ENCODE results near the gene CTBP1. TPM values are rescaled to one million over a fixed set of nuclear protein-coding genes. Genes with fewer than 3 reads are reported as not detected.

CTBP1 gene
- total RNA-seq, 1 experiment from 2014 or later = 223 TPM

- Histone ChIP-seq H3K27me3 (ENCODE audit: low read length) (peaks cover 6% of the 10 kb centered on the region), H3K27ac (ENCODE audit: low read length) (no peak overlapping the region), H3K9ac (ENCODE audit: low read length) (0 out of 2 replicates have a peak overlapping the region, but pooled peaks have one; percentile 84), H3K36me3 (ENCODE audit: low read depth, low read length) (no peaks in the 10 kb centered on the region), H4K20me1 (ENCODE audit: low read length) (no peaks in the 10 kb centered on the region), H3K9me3 (ENCODE audit: low read length) (no peaks in the 10 kb centered on the region), H3K4me2 (ENCODE audit: low read length) (peak overlapping the region; percentile 98), H3K4me1 (ENCODE audit: insufficient read depth, low read length) (no peaks in the 10 kb centered on the region), H2AFZ (ENCODE audit: low read length) (peak overlapping the region; percentile 96; the same call in 1 of the 2 replicates), H3K4me3 (ENCODE audit: low read length) (peak overlapping the region; percentile 77; the same call in 1 of the 2 replicates), H3K9me2 (replicated peaks; ENCODE audit: low read length) (no peaks in the 10 kb centered on the region), H3K79me2 (ENCODE audit: low read length) (no peaks in the 10 kb centered on the region), H3F3A (ENCODE audit: low read length, unreplicated experiment) (no peaks in the 10 kb centered on the region)
- intact Hi-C loops (cut with micrococcal nuclease) = no loop called here
- POLR2A ChIA-PET (ENCODE audit: unreplicated experiment) = no interaction called here
- DNase-seq (no peak), ATAC-seq (no peak)
- BruUV-seq (replicated peaks) = no TSS peak
- TF ChIP-seq, protein P1, sequence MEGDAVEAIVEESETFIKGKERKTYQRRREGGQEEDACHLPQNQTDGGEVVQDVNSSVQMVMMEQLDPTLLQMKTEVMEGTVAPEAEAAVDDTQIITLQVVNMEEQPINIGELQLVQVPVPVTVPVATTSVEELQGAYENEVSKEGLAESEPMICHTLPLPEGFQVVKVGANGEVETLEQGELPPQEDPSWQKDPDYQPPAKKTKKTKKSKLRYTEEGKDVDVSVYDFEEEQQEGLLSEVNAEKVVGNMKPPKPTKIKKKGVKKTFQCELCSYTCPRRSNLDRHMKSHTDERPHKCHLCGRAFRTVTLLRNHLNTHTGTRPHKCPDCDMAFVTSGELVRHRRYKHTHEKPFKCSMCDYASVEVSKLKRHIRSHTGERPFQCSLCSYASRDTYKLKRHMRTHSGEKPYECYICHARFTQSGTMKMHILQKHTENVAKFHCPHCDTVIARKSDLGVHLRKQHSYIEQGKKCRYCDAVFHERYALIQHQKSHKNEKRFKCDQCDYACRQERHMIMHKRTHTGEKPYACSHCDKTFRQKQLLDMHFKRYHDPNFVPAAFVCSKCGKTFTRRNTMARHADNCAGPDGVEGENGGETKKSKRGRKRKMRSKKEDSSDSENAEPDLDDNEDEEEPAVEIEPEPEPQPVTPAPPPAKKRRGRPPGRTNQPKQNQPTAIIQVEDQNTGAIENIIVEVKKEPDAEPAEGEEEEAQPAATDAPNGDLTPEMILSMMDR (conservative IDR thresholded peaks at IDR 0.05; ENCODE audit: low read depth, low read length) = no peak
- no peak for TF ChIP-seq EZH2phosphoT487 (IDR thresholded peaks at IDR 0.05; ENCODE audit: borderline replicate concordance, low read length)
- no peak for TF ChIP-seq EZH2 (IDR thresholded peaks at IDR 0.05; ENCODE audit: low read length, unreplicated experiment)
- CTCF ChIA-PET = no interaction called here
Observed at GRCh38 chr4:1166509-1167243, 82.3 kb downstream of the CTBP1 start.

GRCh38 chr4:1164956-1165545, 83.9 kb downstream of the CTBP1 start:
- no peaks in the 10 kb centered on the region for H4K20me1 ChIP-seq (ENCODE audit: low read length)

More at GRCh38 chr4:1164956-1165545, 83.9 kb downstream of the CTBP1 start:
- no peaks in the 10 kb centered on the region for H3K4me1 ChIP-seq (ENCODE audit: insufficient read depth, low read length)
- ChIA-PET CTCF (no interaction called here), POLR2A (ENCODE audit: unreplicated experiment) (no interaction called here)
- ATAC-seq (no peak), DNase-seq (no peak)
- no peaks in the 10 kb centered on the region for H3K79me2 ChIP-seq (ENCODE audit: low read length)
- H3K9me3 ChIP-seq (ENCODE audit: low read length) = no peaks in the 10 kb centered on the region
- H3K4me3 ChIP-seq (ENCODE audit: low read length) = no peak overlapping the region
- H3F3A ChIP-seq (ENCODE audit: low read length, unreplicated experiment) = no peaks in the 10 kb centered on the region
- no peak overlapping the region for H3K9ac ChIP-seq (ENCODE audit: low read length)
- peaks cover 3% of the 10 kb centered on the region; the same call in 1 of the 2 replicates for H3K27me3 ChIP-seq (ENCODE audit: low read length)
- no TSS peak for BruUV-seq (replicated peaks)
- H3K36me3 ChIP-seq (ENCODE audit: low read depth, low read length) = no peaks in the 10 kb centered on the region
- TF ChIP-seq EZH2phosphoT487 (IDR thresholded peaks at IDR 0.05; ENCODE audit: borderline replicate concordance, low read length) (no peak), EZH2 (IDR thresholded peaks at IDR 0.05; ENCODE audit: low read length, unreplicated experiment) (no peak)
- TF ChIP-seq, protein P1 (conservative IDR thresholded peaks at IDR 0.05; ENCODE audit: low read depth, low read length) = no peak
- H3K27ac ChIP-seq (ENCODE audit: low read length) = no peak overlapping the region
- no peak overlapping the region for H2AFZ ChIP-seq (ENCODE audit: low read length)
- intact Hi-C loops (cut with micrococcal nuclease) = no loop called here
- H3K4me2 ChIP-seq (ENCODE audit: low read length) = no peak overlapping the region
- H3K9me2 ChIP-seq (replicated peaks; ENCODE audit: low read length) = no peaks in the 10 kb centered on the region

Measured in PC-3 (cell line).